ENCODE measurements around the gene MLC1. TPM values are rescaled to one million over a fixed set of nuclear protein-coding genes. Genes with fewer than 3 reads are reported as not detected.

The MLC1 gene
- total RNA-seq, 1 donor from 2014 or later: not detected

DNA sequence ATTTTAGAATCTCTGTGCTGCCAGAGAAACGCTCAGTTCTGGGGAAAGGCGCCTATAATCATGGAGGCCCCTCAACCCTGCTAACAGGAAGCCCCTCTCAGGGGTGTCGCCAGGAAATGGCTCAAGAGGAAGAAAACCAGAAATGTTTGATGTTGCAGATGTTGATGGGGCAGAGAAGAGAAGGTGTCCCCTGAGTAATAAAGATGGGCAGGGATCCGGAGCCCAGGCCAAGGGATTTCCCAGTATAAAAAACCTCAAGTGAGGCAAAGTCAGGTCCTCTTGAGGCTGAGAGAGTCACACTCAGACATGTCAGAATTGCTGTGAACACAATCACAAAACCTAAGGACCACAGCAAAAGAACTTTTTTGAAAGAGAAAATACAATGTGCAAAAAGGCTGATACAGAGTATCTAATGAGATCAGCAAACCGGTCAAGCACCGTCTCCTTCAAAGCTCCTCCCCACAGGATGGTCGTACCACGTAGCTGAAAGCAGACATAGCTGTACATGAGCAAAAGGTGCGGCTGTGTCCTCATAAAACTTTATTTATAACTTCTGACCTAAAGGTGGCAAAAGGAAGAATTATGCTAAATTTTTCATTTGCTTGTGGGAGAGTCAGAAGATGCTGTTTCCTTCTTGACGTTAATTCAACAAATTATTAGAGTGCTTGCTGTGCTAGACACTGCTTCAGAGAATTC, 16.8 kb upstream of the MLC1 start:
- Histone ChIP-seq H3K36me3 (ENCODE audit: control insufficient read depth, insufficient read depth, low read length) (no peaks in the 10 kb centered on the region), H3K27me3 (ENCODE audit: control insufficient read depth, insufficient read depth, low read length) (no peaks in the 10 kb centered on the region), H3K4me3 (ENCODE audit: low read depth, low read length) (no peak overlapping the region)
- TF ChIP-seq, protein P1, sequence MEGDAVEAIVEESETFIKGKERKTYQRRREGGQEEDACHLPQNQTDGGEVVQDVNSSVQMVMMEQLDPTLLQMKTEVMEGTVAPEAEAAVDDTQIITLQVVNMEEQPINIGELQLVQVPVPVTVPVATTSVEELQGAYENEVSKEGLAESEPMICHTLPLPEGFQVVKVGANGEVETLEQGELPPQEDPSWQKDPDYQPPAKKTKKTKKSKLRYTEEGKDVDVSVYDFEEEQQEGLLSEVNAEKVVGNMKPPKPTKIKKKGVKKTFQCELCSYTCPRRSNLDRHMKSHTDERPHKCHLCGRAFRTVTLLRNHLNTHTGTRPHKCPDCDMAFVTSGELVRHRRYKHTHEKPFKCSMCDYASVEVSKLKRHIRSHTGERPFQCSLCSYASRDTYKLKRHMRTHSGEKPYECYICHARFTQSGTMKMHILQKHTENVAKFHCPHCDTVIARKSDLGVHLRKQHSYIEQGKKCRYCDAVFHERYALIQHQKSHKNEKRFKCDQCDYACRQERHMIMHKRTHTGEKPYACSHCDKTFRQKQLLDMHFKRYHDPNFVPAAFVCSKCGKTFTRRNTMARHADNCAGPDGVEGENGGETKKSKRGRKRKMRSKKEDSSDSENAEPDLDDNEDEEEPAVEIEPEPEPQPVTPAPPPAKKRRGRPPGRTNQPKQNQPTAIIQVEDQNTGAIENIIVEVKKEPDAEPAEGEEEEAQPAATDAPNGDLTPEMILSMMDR (IDR thresholded peaks at IDR 0.05; ENCODE audit: insufficient read depth, low read length, poor library complexity, severe bottlenecking): no peak
- no peak for DNase-seq (ENCODE audit: low read depth)

DNA sequence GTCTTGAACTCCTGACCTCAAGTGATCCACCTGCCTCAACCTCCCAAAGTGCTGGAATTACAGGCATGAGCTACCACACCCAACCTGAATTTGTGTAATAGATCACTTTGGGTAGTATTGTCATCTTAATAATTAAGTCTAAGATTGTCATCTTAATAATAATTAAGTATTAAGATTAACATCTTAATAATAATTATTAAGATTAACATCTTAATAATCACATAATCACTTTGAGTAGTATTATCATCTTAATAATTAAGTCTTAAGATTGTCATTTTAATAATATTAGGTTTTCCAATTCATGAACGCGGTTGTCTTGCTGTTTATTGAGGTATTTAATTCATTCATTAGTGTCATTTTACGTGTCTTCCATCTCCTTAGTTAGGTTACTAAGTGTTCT, 12.8 kb upstream of the MLC1 start:
- no peaks in the 10 kb centered on the region for H3K36me3 ChIP-seq (ENCODE audit: control insufficient read depth, insufficient read depth, low read length)
- H3K27me3 ChIP-seq (ENCODE audit: control insufficient read depth, insufficient read depth, low read length): no peaks in the 10 kb centered on the region
- H3K4me3 ChIP-seq (ENCODE audit: low read depth, low read length): no peak overlapping the region
- TF ChIP-seq, protein P1 (IDR thresholded peaks at IDR 0.05; ENCODE audit: insufficient read depth, low read length, poor library complexity, severe bottlenecking): no peak
- no peak for DNase-seq (ENCODE audit: low read depth)

DNA sequence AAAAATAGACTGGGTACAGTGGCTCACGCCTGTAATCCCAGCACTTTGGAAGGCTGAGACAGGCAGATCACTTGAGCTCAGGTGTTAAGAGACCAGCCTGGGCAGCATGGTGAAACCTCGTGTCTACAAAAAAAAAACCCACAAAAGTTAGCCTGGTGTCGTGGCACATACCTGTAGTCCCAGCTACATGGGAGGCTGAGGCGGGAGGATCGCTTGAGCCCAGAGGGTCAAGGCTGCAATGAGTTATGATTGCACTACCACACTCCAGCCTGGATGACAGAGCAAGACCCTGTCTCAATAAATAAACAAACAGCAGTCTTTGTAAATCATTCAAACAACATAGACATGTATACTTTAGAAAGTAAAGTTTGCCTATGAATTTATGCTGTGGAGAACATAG, 7.1 kb upstream of the MLC1 start:
- TF ChIP-seq, protein P1 (IDR thresholded peaks at IDR 0.05; ENCODE audit: insufficient read depth, low read length, poor library complexity, severe bottlenecking): no peak
- Histone ChIP-seq H3K4me3 (ENCODE audit: low read depth, low read length) (no peak overlapping the region), H3K27me3 (ENCODE audit: control insufficient read depth, insufficient read depth, low read length) (peaks cover 5% of the 10 kb centered on the region), H3K36me3 (ENCODE audit: control insufficient read depth, insufficient read depth, low read length) (no peaks in the 10 kb centered on the region)
- DNase-seq (ENCODE audit: low read depth): no peak

DNA sequence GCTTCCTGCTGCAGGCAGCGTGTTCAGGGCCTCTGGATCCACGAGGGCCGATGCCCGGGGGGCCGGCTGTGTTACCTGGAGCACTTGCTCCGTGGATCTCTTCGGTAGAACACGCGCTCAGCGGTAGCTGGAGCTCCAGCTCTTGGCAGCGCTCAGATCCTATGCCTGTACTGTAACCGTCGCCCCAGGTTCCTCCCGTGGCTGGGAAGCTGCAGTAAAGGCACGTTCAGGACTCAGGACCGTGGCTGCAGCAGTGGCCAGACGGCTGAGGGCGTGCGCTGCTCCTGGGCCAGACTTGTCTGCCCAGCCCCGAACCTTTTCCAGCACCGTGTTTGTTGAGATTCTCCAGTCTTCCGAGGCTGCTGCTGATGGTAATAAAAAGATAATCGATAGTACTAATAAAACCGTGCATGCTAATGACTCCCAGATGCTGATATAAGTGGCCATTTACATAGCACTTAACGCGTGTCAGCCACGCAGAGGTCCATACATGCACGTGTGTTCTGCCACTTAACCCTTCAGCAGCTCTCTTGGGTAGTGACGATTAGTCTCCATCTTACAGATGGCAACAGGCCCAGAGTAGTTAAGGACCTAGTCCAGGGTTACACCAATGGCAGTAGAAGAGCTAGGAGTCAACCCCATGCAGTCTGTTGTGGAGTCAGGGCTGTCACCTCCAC, 6.0 kb upstream of the MLC1 start:
- no peak overlapping the region for H3K4me3 ChIP-seq (ENCODE audit: low read depth, low read length)

DNA sequence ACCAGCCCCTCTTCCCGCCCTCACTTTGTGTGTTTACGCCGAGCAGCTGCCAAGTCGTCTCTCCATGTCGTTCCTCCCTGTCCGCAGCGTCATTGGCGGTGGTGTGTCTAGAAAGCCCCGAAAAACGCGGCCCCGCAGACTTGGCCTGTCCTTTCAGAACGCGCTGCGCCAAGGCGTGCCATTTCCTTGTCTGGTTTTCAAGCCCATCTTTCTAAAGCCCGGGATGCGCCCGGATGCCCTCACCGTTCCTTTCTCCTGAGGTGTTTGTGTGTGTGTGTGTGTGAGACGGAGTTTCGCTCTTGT, 5.1 kb upstream of the MLC1 start:
- H3K36me3 ChIP-seq (ENCODE audit: control insufficient read depth, insufficient read depth, low read length): no peaks in the 10 kb centered on the region
- H3K27me3 ChIP-seq (ENCODE audit: control insufficient read depth, insufficient read depth, low read length): peaks cover 5% of the 10 kb centered on the region
- no peak for DNase-seq (ENCODE audit: low read depth)
- TF ChIP-seq, protein P1 (IDR thresholded peaks at IDR 0.05; ENCODE audit: insufficient read depth, low read length, poor library complexity, severe bottlenecking): no peak
- no peak overlapping the region for H3K4me3 ChIP-seq (ENCODE audit: low read depth, low read length)

More for the DNA sequence above, 6.0 kb upstream of the MLC1 start:
- Histone ChIP-seq H3K27me3 (ENCODE audit: control insufficient read depth, insufficient read depth, low read length) (peaks cover 5% of the 10 kb centered on the region), H3K36me3 (ENCODE audit: control insufficient read depth, insufficient read depth, low read length) (no peaks in the 10 kb centered on the region)
- TF ChIP-seq, protein P1 (IDR thresholded peaks at IDR 0.05; ENCODE audit: insufficient read depth, low read length, poor library complexity, severe bottlenecking): no peak
- no peak for DNase-seq (ENCODE audit: low read depth)

Data from kidney epithelial cell (primary cell).